Activated T-helper 2 cell treated with anti-CD3 and anti-CD28 coated beads, Interferon-gamma antibody, Interleukin-2, Interleukin-4, amounts not matched to agents 10 μg/mL and 5 μg/mL and 100 μg/mL, durations not matched to agents 14 hours and 24 hours and 36 hours (primary cell): ENCODE measurements around the gene KRTAP12-2. TPM values are rescaled to one million over a fixed set of nuclear protein-coding genes. Genes with fewer than 3 reads are reported as not detected.

Source experiments
- DNase-seq: peaks from one replicate; pipeline ENCODE4 v3.0.0; 2021; ENCODE audit warnings: low spot score
- H3K27ac Mint-ChIP-seq: one replicate; pipeline ENCODE4 v1.8.0; 2021; ENCODE audit warnings: mixed read lengths
- H3K27me3 Mint-ChIP-seq: one replicate; pipeline ENCODE4 v1.8.0; 2021; ENCODE audit warnings: low read depth, mixed read lengths
- H3K36me3 Mint-ChIP-seq: one replicate; pipeline ENCODE4 v1.8.0; 2021; ENCODE audit warnings: low read depth, mixed read lengths
- H3K4me1 Mint-ChIP-seq: one replicate; pipeline ENCODE4 v1.8.0; 2021; ENCODE audit warnings: low read depth, mixed read lengths
- H3K4me3 Mint-ChIP-seq: one replicate; pipeline ENCODE4 v1.8.0; 2021; ENCODE audit warnings: low read depth, mild to moderate bottlenecking, moderate library complexity, mixed read lengths
- H3K9me3 Mint-ChIP-seq: one replicate; pipeline ENCODE4 v1.8.0; 2021; ENCODE audit warnings: mixed read lengths
- intact Hi-C: fragments of 100-400 bp; cut with micrococcal nuclease; formaldehyde crosslinking; loops from one replicate; pipeline ENCODE4 v1.15.1; 2023
- total RNA-seq: library from RNA; stranded (reverse); gene quantifications from 2 replicates; pipeline ENCODE4 v1.2.3, GENCODE V29; 2022

KRTAP12-2 gene
- total RNA-seq, 1 donor from 2014 or later, result not detected

DNA sequence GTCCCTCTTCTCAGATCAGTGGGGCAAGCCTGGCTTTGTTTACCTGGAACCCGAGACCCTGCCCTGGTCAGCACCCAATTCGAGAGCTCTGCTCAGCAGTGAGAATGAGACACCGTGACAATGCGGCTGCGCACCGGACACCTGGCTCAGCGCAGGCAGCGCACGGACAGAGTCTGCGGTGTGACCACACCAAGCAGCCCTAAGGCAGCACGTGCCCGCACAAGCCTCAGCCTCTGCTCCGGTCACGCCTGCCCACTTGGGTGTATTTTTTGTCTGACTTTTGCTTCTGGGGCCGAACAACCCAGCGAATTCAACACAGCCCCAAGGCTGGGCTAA is 50.2 kb downstream of the KRTAP12-2 start:
- Mint-ChIP-seq H3K4me3 (no peak overlapping the region), H3K27me3 (no peaks in the 10 kb centered on the region), H3K4me1 (peaks cover 8% of the 10 kb centered on the region), H3K27ac (no peak overlapping the region), H3K36me3 (peaks cover 22% of the 10 kb centered on the region), H3K9me3 (peaks cover 31% of the 10 kb centered on the region)
- intact Hi-C loops, result no loop called here
- DNase-seq, result no peak

Other genes with a start within 250 kb of the KRTAP12-2 start
- gene LRRC3, start 211.4 kb downstream of the KRTAP12-2 start, total RNA-seq, result 2.2 and 2.3 TPM in 2 replicates
- not detected in 2 replicates for gene KRTAP10-1, start 126.7 kb downstream of the KRTAP12-2 start, total RNA-seq
- gene KRTAP10-2, start 115.4 kb downstream of the KRTAP12-2 start, total RNA-seq, result not detected in 2 replicates
- gene KRTAP10-3, start 108.1 kb downstream of the KRTAP12-2 start, total RNA-seq, result not detected in 2 replicates
- not detected in 2 replicates for gene KRTAP10-4, start 93.2 kb downstream of the KRTAP12-2 start, total RNA-seq
- gene KRTAP10-5, start 86.3 kb downstream of the KRTAP12-2 start, total RNA-seq, result not detected in 2 replicates
- gene KRTAP10-6, start 74.4 kb downstream of the KRTAP12-2 start, total RNA-seq, result not detected in 2 replicates
- not detected in 2 replicates for gene KRTAP10-7, start 66.3 kb downstream of the KRTAP12-2 start, total RNA-seq
- not detected in 2 replicates for gene KRTAP10-8, start 54.8 kb downstream of the KRTAP12-2 start, total RNA-seq
- gene KRTAP10-9, start 39.8 kb downstream of the KRTAP12-2 start, total RNA-seq, result not detected in 2 replicates
- gene KRTAP10-10, start 29.6 kb downstream of the KRTAP12-2 start, total RNA-seq, result not detected in 2 replicates
- gene KRTAP10-11, start 20.5 kb downstream of the KRTAP12-2 start, total RNA-seq, result not detected in 2 replicates
- not detected in 2 replicates for gene KRTAP12-4, start 12.3 kb downstream of the KRTAP12-2 start, total RNA-seq
- not detected in 2 replicates for gene KRTAP12-3, start 9.0 kb downstream of the KRTAP12-2 start, total RNA-seq
- not detected in 2 replicates for gene KRTAP12-1, start 15.2 kb upstream of the KRTAP12-2 start, total RNA-seq
- not detected in 2 replicates for gene KRTAP10-12, start 30.2 kb upstream of the KRTAP12-2 start, total RNA-seq
- gene TSPEAR, start 44.6 kb upstream of the KRTAP12-2 start, total RNA-seq, result not detected in 2 replicates
- 118 and 119 TPM in 2 replicates for gene UBE2G2, start 134.9 kb upstream of the KRTAP12-2 start, total RNA-seq
- 86.1 and 87.0 TPM in 2 replicates for gene SUMO3, start 151.1 kb upstream of the KRTAP12-2 start, total RNA-seq
- 48.1 and 48.3 TPM in 2 replicates for gene PTTG1IP, start 206.8 kb upstream of the KRTAP12-2 start, total RNA-seq